ENCODE data around the gene TOGARAM2.

GRCh38 chr2:29013057-29013780 is 32.1 kb downstream of the TOGARAM2 start:
- TF ChIP-seq REST (tag by site-specific recombination; IDR thresholded peaks at IDR 0.05) = no peak
- no peak for TF ChIP-seq ZNF391 (tag by site-specific recombination; IDR thresholded peaks at IDR 0.05; ENCODE audit: borderline replicate concordance, low read depth)
- TF ChIP-seq ZNF76 (tag by site-specific recombination; IDR thresholded peaks at IDR 0.05; ENCODE audit: borderline replicate concordance, low read depth) = no peak
- TF ChIP-seq CTCF (tag by site-specific recombination; IDR thresholded peaks at IDR 0.05) = no peak
- TF ChIP-seq ZNF24 (tag by site-specific recombination; IDR thresholded peaks at IDR 0.05) = no peak
- TF ChIP-seq ZSCAN30 (tag by site-specific recombination; IDR thresholded peaks at IDR 0.05) = no peak
- no peak for TF ChIP-seq ZNF394 (tag by site-specific recombination; IDR thresholded peaks at IDR 0.05; ENCODE audit: borderline replicate concordance)
- TF ChIP-seq ZNF488 (tag by site-specific recombination; IDR thresholded peaks at IDR 0.05) = no peak
- no peak for TF ChIP-seq ZBTB21 (tag by site-specific recombination; IDR thresholded peaks at IDR 0.05)
- TF ChIP-seq KLF1 (tag by site-specific recombination; IDR thresholded peaks at IDR 0.05) = no peak
